HFFc6 (cell line): ENCODE results near the gene EPG5. TPM values are rescaled to one million over a fixed set of nuclear protein-coding genes. Genes with fewer than 3 reads are reported as not detected.

Source experiments
- DNase-seq: peaks from one replicate; pipeline ENCODE4 v3.0.0-alpha.2; 2018
- H3K27ac Mint-ChIP-seq: 2 replicates; pipeline ENCODE4 v1.8.0; 2020; ENCODE audit warnings: mild to moderate bottlenecking, mixed read lengths
- H3K27me3 Mint-ChIP-seq: 2 replicates; pipeline ENCODE4 v1.8.0; 2021; ENCODE audit warnings: mild to moderate bottlenecking, moderate library complexity, mixed read lengths; ENCODE audit not compliant: insufficient read depth
- H3K36me3 Mint-ChIP-seq: 2 replicates; pipeline ENCODE4 v1.8.0; 2021; ENCODE audit warnings: low read depth, mixed read lengths
- H3K4me1 Mint-ChIP-seq: 2 replicates; pipeline ENCODE4 v1.8.0; 2020; ENCODE audit warnings: low read depth, mixed read lengths
- H3K4me3 Mint-ChIP-seq: 2 replicates; pipeline ENCODE4 v1.8.0; 2020; ENCODE audit warnings: mild to moderate bottlenecking, moderate library complexity, mixed read lengths
- H3K9me3 Mint-ChIP-seq: 2 replicates; pipeline ENCODE4 v1.8.0; 2020; ENCODE audit warnings: mild to moderate bottlenecking, mixed read lengths
- CTCF ChIP-seq: fragments of 200-600 bp; sonication (generic); IDR thresholded peaks from 2 replicates; pipeline ENCODE4 v1.5.0; 2021; ENCODE audit warnings: antibody characterized with exemption, mild to moderate bottlenecking
- total RNA-seq, 6 experiments: library from RNA; stranded (reverse); fragmentation: NEBNext Ultra II Directional; extraction: Animal tissue kit (Norgen Biotek cat#: 25700); gene quantifications; 2 replicates in 1 of 6; 3 replicates in 5 of 6; pipeline ENCODE4 v1.2.3, GENCODE V29; 2021

Gene EPG5
- total RNA-seq, 6 experiments from 2014 or later = 36.8 to 63.6 (median 44.5) TPM

GRCh38 chr18:46008531-46008930, 41.4 kb upstream of the EPG5 start:
- Mint-ChIP-seq H3K4me3 (no peak overlapping the region), H3K4me1 (no peaks in the 10 kb centered on the region), H3K9me3 (no peaks in the 10 kb centered on the region), H3K27ac (no peak overlapping the region), H3K27me3 (peaks cover 2% of the 10 kb centered on the region; the same call in 1 of the 2 replicates), H3K36me3 (peaks cover 5% of the 10 kb centered on the region; the same call in 1 of the 2 replicates)
- TF ChIP-seq CTCF = no peak
- no peak for DNase-seq

- Mint-ChIP-seq H3K36me3 (peaks cover 14% of the 10 kb centered on the region), H3K27ac (no peak overlapping the region), H3K4me3 (no peak overlapping the region), H3K9me3 (peaks cover 7% of the 10 kb centered on the region; the same call in 1 of the 2 replicates), H3K27me3 (peaks cover 4% of the 10 kb centered on the region; the same call in 1 of the 2 replicates), H3K4me1 (no peaks in the 10 kb centered on the region)
- DNase-seq = no peak
- TF ChIP-seq CTCF = no peak
These were observed 40.0 kb upstream of the EPG5 start for GRCh38 chr18:46007165-46007564.

GRCh38 chr18:46002934-46003333, 35.8 kb upstream of the EPG5 start:
- H3K4me3 Mint-ChIP-seq = no peak overlapping the region
- H3K9me3 Mint-ChIP-seq = peaks cover 7% of the 10 kb centered on the region; the same call in 1 of the 2 replicates
- TF ChIP-seq CTCF = no peak
- peaks cover 2% of the 10 kb centered on the region; the same call in 1 of the 2 replicates for H3K27me3 Mint-ChIP-seq
- peaks cover 17% of the 10 kb centered on the region for H3K36me3 Mint-ChIP-seq
- H3K27ac Mint-ChIP-seq = no peak overlapping the region
- DNase-seq = no peak
- no peaks in the 10 kb centered on the region for H3K4me1 Mint-ChIP-seq

- Mint-ChIP-seq H3K4me1 (no peaks in the 10 kb centered on the region), H3K4me3 (no peak overlapping the region), H3K36me3 (peaks cover 12% of the 10 kb centered on the region), H3K27ac (no peak overlapping the region), H3K27me3 (peaks cover 2% of the 10 kb centered on the region; the same call in 1 of the 2 replicates), H3K9me3 (peaks cover 7% of the 10 kb centered on the region; the same call in 1 of the 2 replicates)
- no peak for TF ChIP-seq CTCF
- no peak for DNase-seq
These were observed 34.8 kb upstream of the EPG5 start for GRCh38 chr18:46001892-46002291.

GRCh38 chr18:46001074-46001473, 33.9 kb upstream of the EPG5 start:
- no peaks in the 10 kb centered on the region for H3K4me1 Mint-ChIP-seq
- TF ChIP-seq CTCF = no peak
- peaks cover 12% of the 10 kb centered on the region for H3K36me3 Mint-ChIP-seq
- no peak overlapping the region for H3K27ac Mint-ChIP-seq
- DNase-seq = no peak
- peaks cover 2% of the 10 kb centered on the region; the same call in 1 of the 2 replicates for H3K27me3 Mint-ChIP-seq
- peaks cover 7% of the 10 kb centered on the region; the same call in 1 of the 2 replicates for H3K9me3 Mint-ChIP-seq
- H3K4me3 Mint-ChIP-seq = no peak overlapping the region
